Peyer's patch (tissue), 4 donors: Measurements from ENCODE around the gene CIAO1.

ENCODE experiments used
- CTCF ChIP-seq, 6 experiments: fragments of 450-650 bp in 4 of 6; fragments of 200-600 bp in 2 of 6; sonication (generic) in 1 of 6; IDR thresholded peaks; one replicate each; pipeline ENCODE4 v1.5.1; 2017 to 2019; ENCODE audit warnings: antibody characterized with exemption in 6 of 6, mild to moderate bottlenecking in 3 of 6, moderate library complexity in 1 of 6
- POLR2A ChIP-seq, 2 donors: fragments of 450-650 bp; IDR thresholded peaks; one replicate each; pipeline ENCODE4 v1.5.1; 2017; ENCODE audit warnings: antibody characterized with exemption in 2 of 2, mild to moderate bottlenecking in 2 of 2, moderate library complexity in 2 of 2

GRCh38 chr2:96320326-96320725, 54.3 kb downstream of the CIAO1 start:
- TF ChIP-seq CTCF (IDR thresholded peaks at IDR 0.05) (no peak), POLR2A (IDR thresholded peaks at IDR 0.05) (no peak)
